ENCODE measurements around the gene NOVA2. TPM values are rescaled to one million over a fixed set of nuclear protein-coding genes. Genes with fewer than 3 reads are reported as not detected.

The NOVA2 gene
- total RNA-seq, 1 donor from 2014 or later = 11.3 TPM

DNA sequence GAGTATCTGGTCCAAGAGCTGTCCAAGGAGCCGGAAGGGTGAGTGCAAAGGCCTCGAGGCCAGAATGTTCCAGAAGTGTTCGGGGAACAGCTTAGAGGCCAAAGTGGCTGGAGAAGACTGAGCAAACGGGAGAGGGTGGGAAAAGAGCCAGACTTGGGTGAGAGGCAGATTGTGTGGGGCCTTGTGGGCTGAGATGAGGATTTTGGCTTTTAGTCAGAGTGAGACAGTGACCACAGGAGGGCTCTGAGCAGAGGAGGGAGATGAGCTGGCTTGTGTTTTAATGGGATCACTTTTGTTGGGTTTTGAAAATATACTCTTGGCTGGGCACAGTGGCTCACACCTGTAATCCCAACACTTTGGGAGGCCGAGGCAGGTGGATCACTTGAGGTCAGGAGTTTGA is 64.7 kb downstream of the NOVA2 start:
- Histone ChIP-seq H3K27ac (no peak overlapping the region), H3K4me1 (no peaks in the 10 kb centered on the region), H3K9me3 (no peaks in the 10 kb centered on the region), H3K4me3 (no peak overlapping the region), H3K36me3 (no peaks in the 10 kb centered on the region), H3K27me3 (no peaks in the 10 kb centered on the region)
- TF ChIP-seq, protein P1, sequence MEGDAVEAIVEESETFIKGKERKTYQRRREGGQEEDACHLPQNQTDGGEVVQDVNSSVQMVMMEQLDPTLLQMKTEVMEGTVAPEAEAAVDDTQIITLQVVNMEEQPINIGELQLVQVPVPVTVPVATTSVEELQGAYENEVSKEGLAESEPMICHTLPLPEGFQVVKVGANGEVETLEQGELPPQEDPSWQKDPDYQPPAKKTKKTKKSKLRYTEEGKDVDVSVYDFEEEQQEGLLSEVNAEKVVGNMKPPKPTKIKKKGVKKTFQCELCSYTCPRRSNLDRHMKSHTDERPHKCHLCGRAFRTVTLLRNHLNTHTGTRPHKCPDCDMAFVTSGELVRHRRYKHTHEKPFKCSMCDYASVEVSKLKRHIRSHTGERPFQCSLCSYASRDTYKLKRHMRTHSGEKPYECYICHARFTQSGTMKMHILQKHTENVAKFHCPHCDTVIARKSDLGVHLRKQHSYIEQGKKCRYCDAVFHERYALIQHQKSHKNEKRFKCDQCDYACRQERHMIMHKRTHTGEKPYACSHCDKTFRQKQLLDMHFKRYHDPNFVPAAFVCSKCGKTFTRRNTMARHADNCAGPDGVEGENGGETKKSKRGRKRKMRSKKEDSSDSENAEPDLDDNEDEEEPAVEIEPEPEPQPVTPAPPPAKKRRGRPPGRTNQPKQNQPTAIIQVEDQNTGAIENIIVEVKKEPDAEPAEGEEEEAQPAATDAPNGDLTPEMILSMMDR (IDR thresholded peaks at IDR 0.05) = no peak
- no peak for DNase-seq (ENCODE audit: low spot score in 2 of 2)
- intact Hi-C loops (cut with DNase I) = no loop called here

DNA sequence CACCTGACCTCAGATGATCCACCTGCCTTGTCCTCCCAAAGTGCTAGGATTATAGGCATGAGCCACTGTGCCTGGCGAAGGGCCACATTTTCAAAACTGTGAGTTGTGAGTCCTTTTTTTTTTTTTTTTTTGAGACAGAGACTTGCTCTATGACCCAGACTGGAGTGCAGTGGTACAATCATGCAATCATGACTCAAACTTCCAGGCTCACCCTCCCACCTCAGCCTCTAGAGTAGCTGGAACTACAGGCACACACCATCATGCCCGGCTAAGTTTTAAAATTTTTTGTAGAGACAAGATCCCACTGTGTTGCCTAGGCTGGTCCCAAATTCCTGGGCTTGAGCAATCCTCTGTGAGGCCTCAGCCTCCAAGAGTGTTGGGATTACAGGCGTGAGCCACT is 67.4 kb downstream of the NOVA2 start:
- no peaks in the 10 kb centered on the region for H3K27me3 ChIP-seq
- no peaks in the 10 kb centered on the region for H3K9me3 ChIP-seq
- TF ChIP-seq, protein P1 (IDR thresholded peaks at IDR 0.05) = no peak
- peaks cover 1 to 4% of the 10 kb centered on the region in 2 donors for H3K4me1 ChIP-seq
- DNase-seq (ENCODE audit: low spot score in 2 of 2) = no peak
- no peak overlapping the region for H3K4me3 ChIP-seq
- intact Hi-C loops (cut with DNase I) = no loop called here
- no peaks in the 10 kb centered on the region for H3K36me3 ChIP-seq
- H3K27ac ChIP-seq = no peak overlapping the region

DNA sequence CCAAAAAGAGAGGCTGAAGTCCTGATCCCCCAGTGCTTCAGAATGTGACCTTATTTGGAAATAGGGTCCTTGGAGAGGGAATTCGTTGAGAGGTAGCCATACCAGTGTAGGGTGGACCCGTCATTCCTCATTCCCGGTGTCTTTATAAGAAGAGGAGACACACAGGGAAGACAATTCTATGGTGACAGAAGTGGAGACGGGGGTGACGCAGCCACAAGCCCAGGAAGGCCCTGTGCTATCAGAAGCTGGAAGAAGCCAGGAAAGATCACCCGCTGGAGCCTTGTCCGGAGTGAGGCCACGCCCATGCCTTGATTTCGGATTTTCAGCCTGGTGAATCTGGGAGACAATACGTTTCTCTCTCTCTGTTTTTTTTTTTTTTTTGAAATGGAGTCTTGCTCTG is 68.7 kb downstream of the NOVA2 start:
- Histone ChIP-seq H3K4me1 (peaks cover 7 to 9% of the 10 kb centered on the region in 2 donors), H3K9me3 (no peaks in the 10 kb centered on the region), H3K4me3 (no peak overlapping the region), H3K36me3 (no peaks in the 10 kb centered on the region), H3K27ac (no peak overlapping the region), H3K27me3 (no peaks in the 10 kb centered on the region)
- no peak for DNase-seq (ENCODE audit: low spot score in 2 of 2)
- intact Hi-C loops (cut with DNase I) = no loop called here
- TF ChIP-seq, protein P1 (IDR thresholded peaks at IDR 0.05) = no peak

DNA sequence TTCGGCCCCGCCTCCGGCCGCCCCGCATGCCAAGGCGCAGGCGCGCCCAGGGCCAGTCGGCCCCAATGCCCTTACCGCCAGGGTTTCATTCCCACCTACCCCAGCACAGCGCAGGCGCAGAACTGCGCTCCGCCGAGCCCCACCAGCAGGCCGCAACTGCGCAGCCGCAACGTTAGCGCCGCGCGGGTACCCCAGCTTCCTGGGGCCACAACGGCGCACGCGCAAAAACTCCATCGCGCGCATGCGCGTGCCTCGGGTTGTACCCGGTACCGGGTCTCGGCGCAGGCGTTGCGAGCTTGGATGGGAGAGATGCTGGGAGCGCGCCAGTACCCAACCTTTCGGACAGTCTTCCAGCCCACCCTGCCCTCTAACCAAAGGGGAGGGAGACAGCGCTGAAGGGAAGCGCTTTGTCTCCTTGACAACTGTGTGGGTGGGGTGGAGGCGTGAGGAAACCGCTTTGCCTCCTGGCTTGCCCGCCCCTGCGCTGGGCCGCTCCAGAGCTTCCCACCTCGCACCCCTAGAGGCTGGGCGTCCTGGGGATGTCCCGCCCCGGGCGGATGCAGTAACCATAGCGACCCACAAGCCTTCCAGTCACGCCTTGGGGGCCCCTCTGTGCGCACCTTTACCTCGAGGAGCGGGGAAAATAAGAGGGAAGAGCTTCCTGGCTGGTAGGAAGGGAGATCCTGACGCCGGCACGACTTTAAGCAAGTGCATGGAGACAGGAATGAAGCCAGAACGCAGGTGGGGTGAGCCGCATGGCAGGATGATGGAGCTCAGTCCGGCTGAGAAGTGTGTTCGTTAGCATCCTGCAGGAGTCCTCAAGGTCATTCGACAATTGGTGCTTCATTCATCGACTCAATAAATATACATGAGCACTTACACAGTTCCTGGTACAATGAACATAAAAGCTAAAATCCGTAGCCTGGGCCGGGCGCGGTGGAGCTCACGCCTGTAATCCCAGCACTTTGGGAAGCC is 70.7 kb downstream of the NOVA2 start:
- DNase-seq (ENCODE audit: low spot score in 2 of 2) = peak; percentile 88 to 99
- peaks cover 7 to 9% of the 10 kb centered on the region in 2 donors for H3K4me1 ChIP-seq
- TF ChIP-seq, protein P1 (IDR thresholded peaks at IDR 0.05) = no peak
- peak overlapping the region; percentile 39 to 57 for H3K27ac ChIP-seq
- H3K9me3 ChIP-seq = no peaks in the 10 kb centered on the region
- H3K4me3 ChIP-seq = peak overlapping the region; percentile 72 to 86
- H3K27me3 ChIP-seq = no peaks in the 10 kb centered on the region
- H3K36me3 ChIP-seq = peaks cover 16 to 17% of the 10 kb centered on the region in 2 donors
- intact Hi-C loops (cut with DNase I) = loop anchor here (1.0 to 2.0 kb wide), 4 partner anchors 17 to 92 kb away; partner anchors contain the start of genes CCDC61, IRF2BP1 and SYMPK

DNA sequence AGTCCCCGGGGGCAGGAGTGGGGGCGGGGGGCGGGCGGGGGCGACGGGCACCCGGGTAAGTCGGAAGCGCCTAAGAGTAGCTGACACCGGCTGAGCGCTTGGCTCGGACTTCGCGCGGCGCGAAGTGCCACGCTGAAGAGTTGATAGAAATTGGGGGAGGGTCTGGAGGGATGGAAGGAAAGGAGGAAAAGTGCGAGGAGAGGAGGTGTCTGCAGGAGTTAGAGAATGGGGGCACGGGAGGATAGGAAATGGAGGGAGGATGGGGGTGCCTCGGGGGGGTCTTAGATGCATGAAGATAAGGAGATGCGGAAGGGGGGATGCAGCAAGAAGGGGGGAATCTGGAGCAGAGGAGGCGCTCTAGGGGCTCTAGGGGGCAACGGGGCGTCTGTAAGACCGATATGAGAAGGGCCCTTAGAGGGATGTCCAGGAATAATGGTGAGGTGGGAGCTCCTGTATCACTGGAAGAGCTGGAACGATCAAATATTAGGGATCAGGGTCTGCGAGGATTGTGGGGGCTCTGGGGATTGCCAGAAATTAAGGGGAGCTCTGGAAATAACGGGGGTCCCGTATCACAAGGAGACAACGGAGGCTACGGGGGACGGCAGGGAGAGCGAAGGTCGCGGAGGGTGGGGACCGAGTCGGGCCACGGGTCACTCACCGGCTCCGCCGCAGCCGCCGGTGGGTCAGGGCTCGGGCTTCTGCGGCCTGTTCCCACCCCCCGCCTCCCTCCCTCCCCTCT is 71.6 kb downstream of the NOVA2 start, which contains the start of gene MYPOP:
TSS of gene MYPOP (minus strand) at position 702 of the 739 bp plus-strand sequence. CDS start 840 bp downstream, outside the sequence.
- Histone ChIP-seq H3K4me3 (peak within 1 kb of the TSS; percentile 72 to 86), H3K4me1 (peaks cover 7 to 9% of the 10 kb centered on the region in 2 donors), H3K27ac (peak within 1 kb of the TSS; percentile 39 to 57), H3K36me3 (peaks cover 16 to 18% of the 10 kb centered on the region in 2 donors), H3K9me3 (no peaks in the 10 kb centered on the region), H3K27me3 (no peaks in the 10 kb centered on the region)
- intact Hi-C loops (cut with DNase I) = loop anchor here (1.0 to 2.0 kb wide), 3 partner anchors 25 to 93 kb away; partner anchors contain the start of genes CCDC61 and SYMPK
- TF ChIP-seq, protein P1 (IDR thresholded peaks at IDR 0.05) = no peak
- no peak for DNase-seq (ENCODE audit: low spot score in 2 of 2)

All from ascending aorta (tissue), 2 donors.